PC-9 (cell line): ENCODE results near the gene GUCY2C.

ENCODE experiments used
- CTCF ChIP-seq: fragments of 200-600 bp; sonication (generic); conservative IDR thresholded peaks from 2 replicates; pipeline ENCODE4 v1.6.1; 2017; ENCODE audit warnings: mixed run types, antibody characterized with exemption, mild to moderate bottlenecking, moderate library complexity
- EZH2 ChIP-seq: fragments of 200-600 bp; sonication (generic); IDR thresholded peaks from 2 replicates; pipeline ENCODE4 v1.8.0; 2017; ENCODE audit warnings: antibody characterized with exemption, low read depth

DNA sequence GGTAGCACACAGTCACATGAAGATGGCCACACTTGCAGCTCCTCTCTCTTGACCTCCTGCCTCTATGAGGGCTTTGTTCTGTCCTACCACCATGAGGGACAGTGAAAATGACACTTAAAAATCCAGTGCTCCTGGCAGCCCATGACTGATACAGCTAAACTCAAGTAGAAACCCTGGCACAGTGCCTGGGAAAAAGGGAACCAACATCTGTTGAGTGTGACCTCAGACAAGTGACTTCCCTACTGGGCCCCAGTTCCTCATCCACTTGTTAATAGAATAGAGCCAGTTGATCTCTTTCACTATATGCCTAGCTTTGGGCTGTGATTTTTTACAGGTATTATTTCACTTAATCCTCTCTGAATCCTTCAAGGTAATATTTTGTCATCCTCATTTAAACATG is 4.8 kb downstream of the GUCY2C start:
- no peak for TF ChIP-seq CTCF
- no peak for TF ChIP-seq EZH2
